ENCODE measurements around the gene CDON. TPM values are rescaled to one million over a fixed set of nuclear protein-coding genes. Genes with fewer than 3 reads are reported as not detected.
A peak's percentile ranks its signal among the peaks of the same experiment; 100 is the strongest.

Gene CDON
- total RNA-seq, 2 donors from 2014 or later = 9.8 to 26.9 TPM

GRCh38 chr11:125941619-125942611 lies 120.8 kb downstream of the CDON start:
- WGBS = 40% methylated on average over 20 of the region's 20 CpGs

DNA sequence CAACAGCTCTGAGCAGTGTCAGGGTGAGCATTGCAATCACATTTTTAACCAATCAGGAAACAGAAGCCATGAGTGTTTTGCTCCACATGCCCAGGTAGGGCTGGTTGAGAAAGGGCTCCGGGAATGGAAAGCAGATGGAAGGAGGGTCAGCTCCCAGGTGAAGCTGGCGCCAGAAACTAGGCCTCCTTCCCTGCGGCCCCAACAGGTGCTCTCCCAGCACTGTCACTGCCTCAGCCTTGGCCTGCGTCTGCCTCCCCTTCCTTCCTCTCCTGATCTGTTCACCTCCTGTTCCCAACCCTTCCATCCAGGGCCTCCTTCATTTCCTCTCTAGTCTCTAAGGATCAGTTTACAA lies 121.4 kb downstream of the CDON start:
- H3K27ac ChIP-seq = no peak overlapping the region
- intact Hi-C loops (cut with DNase I) = no loop called here
- H3K27me3 ChIP-seq (replicated peaks; ENCODE audit: insufficient read depth) = no peaks in the 10 kb centered on the region
- DNase-seq (ENCODE audit: low spot score) = no peak
- no peak for TF ChIP-seq POLR2AphosphoS5 (IDR thresholded peaks at IDR 0.05)
- no peak for TF ChIP-seq CTCF (IDR thresholded peaks at IDR 0.05)
- TF ChIP-seq POLR2A (IDR thresholded peaks at IDR 0.05) = no peak
- no peaks in the 10 kb centered on the region for H3K4me1 ChIP-seq (replicated peaks)
- 92% methylated on average over 4 of the region's 4 CpGs for WGBS
- H3K4me3 ChIP-seq = no peak overlapping the region
- no peaks in the 10 kb centered on the region for H3K36me3 ChIP-seq
- no peaks in the 10 kb centered on the region for H3K9me3 ChIP-seq

More at GRCh38 chr11:125941619-125942611, 120.8 kb downstream of the CDON start:
- DNase-seq (ENCODE audit: low spot score) = peak; percentile 68
- Histone ChIP-seq H3K4me1 (replicated peaks) (no peaks in the 10 kb centered on the region), H3K4me3 (no peak overlapping the region), H3K36me3 (no peaks in the 10 kb centered on the region), H3K27ac (no peak overlapping the region), H3K9me3 (no peaks in the 10 kb centered on the region), H3K27me3 (replicated peaks; ENCODE audit: insufficient read depth) (no peaks in the 10 kb centered on the region)
- TF ChIP-seq POLR2AphosphoS5 (IDR thresholded peaks at IDR 0.05) (no peak), CTCF (IDR thresholded peaks at IDR 0.05) (peak in 3 of 4 experiments; percentile 46 to 62 (median 51)), POLR2A (IDR thresholded peaks at IDR 0.05) (no peak)
- intact Hi-C loops (cut with DNase I) = no loop called here

GRCh38 chr11:125940145-125940544 lies 122.5 kb downstream of the CDON start:
- TF ChIP-seq POLR2AphosphoS5 (IDR thresholded peaks at IDR 0.05) (no peak), CTCF (IDR thresholded peaks at IDR 0.05) (no peak), POLR2A (IDR thresholded peaks at IDR 0.05) (no peak)
- H3K27ac ChIP-seq = no peak overlapping the region
- intact Hi-C loops (cut with DNase I) = no loop called here
- H3K4me3 ChIP-seq = no peak overlapping the region
- no peak for DNase-seq (ENCODE audit: low spot score)
- 92% methylated on average over 4 of the region's 4 CpGs for WGBS
- H3K27me3 ChIP-seq (replicated peaks; ENCODE audit: insufficient read depth) = no peaks in the 10 kb centered on the region
- no peaks in the 10 kb centered on the region for H3K9me3 ChIP-seq
- no peaks in the 10 kb centered on the region for H3K4me1 ChIP-seq (replicated peaks)
- H3K36me3 ChIP-seq = no peaks in the 10 kb centered on the region

GRCh38 chr11:125939081-125939521 lies 123.6 kb downstream of the CDON start:
- intact Hi-C loops (cut with DNase I) = no loop called here
- WGBS = 46% methylated on average over 4 of the region's 4 CpGs

More at GRCh38 chr11:125939081-125939521, 123.6 kb downstream of the CDON start:
- TF ChIP-seq CTCF (IDR thresholded peaks at IDR 0.05) (no peak), POLR2AphosphoS5 (IDR thresholded peaks at IDR 0.05) (no peak), POLR2A (IDR thresholded peaks at IDR 0.05) (no peak)
- H3K4me1 ChIP-seq (replicated peaks) = no peaks in the 10 kb centered on the region
- no peaks in the 10 kb centered on the region for H3K9me3 ChIP-seq
- no peak overlapping the region for H3K4me3 ChIP-seq
- H3K27ac ChIP-seq = no peak overlapping the region
- no peaks in the 10 kb centered on the region for H3K36me3 ChIP-seq
- H3K27me3 ChIP-seq (replicated peaks; ENCODE audit: insufficient read depth) = no peaks in the 10 kb centered on the region
- no peak for DNase-seq (ENCODE audit: low spot score)
